ENCODE measurements around the gene CYB561D2. TPM values are rescaled to one million over a fixed set of nuclear protein-coding genes. Genes with fewer than 3 reads are reported as not detected.

The CYB561D2 gene
- total RNA-seq, 1 experiment from 2014 or later = 27.5 TPM

- BruUV-seq (replicated peaks) = TSS peak; percentile 87
- ChIA-PET CTCF (no interaction called here), POLR2A (interaction anchor here (0.6 to 0.8 kb wide), 2 partner anchors 9 to 234 kb away, joined by 3 read pairs; partner anchors contain the start of gene TUSC2)
- peak overlapping the region; percentile 93 to 99 for H3K4me3 ChIP-seq (ENCODE audit: low read depth in 2 of 2, low read length in 2 of 2)
- peak; percentile 64 for ATAC-seq
- in situ Hi-C loops (cut with HindIII; ENCODE audit: low pct_unique_long_range_greater_than_20kb, low sequenced_read_pairs) = no loop called here
- no peak for TF ChIP-seq REST (IDR thresholded peaks at IDR 0.05; ENCODE audit: insufficient read depth in 1 of 2, low read depth in 2 of 2, low read length in 1 of 2)
- no peak for TF ChIP-seq POLR2AphosphoS5 (IDR thresholded peaks at IDR 0.05; ENCODE audit: low read depth, low read length)
- TF ChIP-seq TCF7L2 (IDR thresholded peaks at IDR 0.05; ENCODE audit: low read depth, low read length) = no peak
- TF ChIP-seq SIN3A (IDR thresholded peaks at IDR 0.05; ENCODE audit: borderline replicate concordance, insufficient read depth, low read depth, low read length) = no peak
- no peak for TF ChIP-seq CTCF (IDR thresholded peaks at IDR 0.05)
- H3K9me3 ChIP-seq (ENCODE audit: control insufficient read depth, insufficient read depth, low read depth, low read length) = no peaks in the 10 kb centered on the region
- peaks cover 17% of the 10 kb centered on the region; the same call in 1 of the 2 replicates for H3K4me1 ChIP-seq (ENCODE audit: control insufficient read depth, insufficient read depth, low read length)
- intact Hi-C loops (cut with micrococcal nuclease; ENCODE audit: unreplicated experiment) = no loop called here
- no peak for DNase-seq (ENCODE audit: low read depth, low spot score)
- H3K27ac ChIP-seq (ENCODE audit: low read length) = peak overlapping the region; percentile 95
- peaks cover 8% of the 10 kb centered on the region; the same call in 1 of the 2 replicates for H3K36me3 ChIP-seq (ENCODE audit: control insufficient read depth, insufficient read depth, low read length)
- H3K27me3 ChIP-seq (ENCODE audit: control insufficient read depth, insufficient read depth, low read length) = no peaks in the 10 kb centered on the region
Observed at GRCh38 chr3:50336452-50337174, 14.0 kb upstream of the CYB561D2 start.

- ATAC-seq (peak; percentile 94), DNase-seq (ENCODE audit: low read depth, low spot score) (peak; percentile 84)
- no TSS peak for BruUV-seq (replicated peaks)
- H3K27me3 ChIP-seq (ENCODE audit: control insufficient read depth, insufficient read depth, low read length) = no peaks in the 10 kb centered on the region
- peak overlapping the region; percentile 95 for H3K27ac ChIP-seq (ENCODE audit: low read length)
- in situ Hi-C loops (cut with HindIII; ENCODE audit: low pct_unique_long_range_greater_than_20kb, low sequenced_read_pairs) = no loop called here
- H3K36me3 ChIP-seq (ENCODE audit: control insufficient read depth, insufficient read depth, low read length) = peaks cover 8% of the 10 kb centered on the region; the same call in 1 of the 2 replicates
- POLR2A ChIA-PET = interaction anchor here (0.8 kb wide), 1 partner anchor 9 kb away, joined by 3 read pairs; the partner anchor contains the start of gene TUSC2
- H3K4me1 ChIP-seq (ENCODE audit: control insufficient read depth, insufficient read depth, low read length) = peaks cover 17% of the 10 kb centered on the region; the same call in 1 of the 2 replicates
- intact Hi-C loops (cut with micrococcal nuclease; ENCODE audit: unreplicated experiment) = no loop called here
- no peaks in the 10 kb centered on the region for H3K9me3 ChIP-seq (ENCODE audit: control insufficient read depth, insufficient read depth, low read depth, low read length)
- TF ChIP-seq TCF7L2 (IDR thresholded peaks at IDR 0.05; ENCODE audit: low read depth, low read length) = no peak
- TF ChIP-seq POLR2AphosphoS5 (IDR thresholded peaks at IDR 0.05; ENCODE audit: low read depth, low read length) = peak; percentile 70
- no peak for TF ChIP-seq CTCF (IDR thresholded peaks at IDR 0.05)
- 0 out of 4 replicates have a peak, but pooled peaks of 1 of the 2 experiments have one; percentile 19 for TF ChIP-seq REST (IDR thresholded peaks at IDR 0.05; ENCODE audit: insufficient read depth in 1 of 2, low read depth in 2 of 2, low read length in 1 of 2)
- 0 out of 2 replicates have a peak, but pooled peaks have one; percentile 32 for TF ChIP-seq SIN3A (IDR thresholded peaks at IDR 0.05; ENCODE audit: borderline replicate concordance, insufficient read depth, low read depth, low read length)
- CTCF ChIA-PET = interaction anchor here (0.6 kb wide), 1 partner anchor 10 kb away, joined by 8 read pairs; no protein-coding TSS in a partner anchor
- H3K4me3 ChIP-seq (ENCODE audit: low read depth in 2 of 2, low read length in 2 of 2) = peak overlapping the region; percentile 93 to 99
Observed at GRCh38 chr3:50337175-50337861, 13.3 kb upstream of the CYB561D2 start.
